ENCODE measurements around the gene KCNQ4. TPM values are rescaled to one million over a fixed set of nuclear protein-coding genes. Genes with fewer than 3 reads are reported as not detected.

Gene KCNQ4
- total and polyA plus RNA-seq, 2 of the 8 experiments (the other 6 are each of a cell fraction or from before 2014, with no cell fraction given) = 2.2 to 3.9 TPM

- Histone ChIP-seq H3K9ac (replicated peaks in 1 of 4; ENCODE audit: extremely low read depth in 1 of 4, low read depth in 3 of 4, low read length in 3 of 4) (no peak overlapping the region), H2BK5ac (ENCODE audit: low read depth, low read length) (no peak overlapping the region), H3K79me2 (ENCODE audit: control insufficient read depth in 1 of 2, insufficient read depth in 2 of 2, low read length in 2 of 2) (no peaks in the 10 kb centered on the region), H4K8ac (ENCODE audit: extremely low read depth, insufficient read depth, low read length) (no peak overlapping the region), H2BK20ac (ENCODE audit: low read length) (no peak overlapping the region), H2AFZ (ENCODE audit: low read length) (no peak overlapping the region), H3K23ac (ENCODE audit: insufficient read length) (no peak overlapping the region), H3K36me3 (ENCODE audit: control insufficient read depth in 2 of 4, insufficient read depth in 4 of 4, low read length in 3 of 4) (peaks cover 0 to 63% (median 39%) of the 10 kb centered on the region in 4 experiments; a peak in 7 of 8 replicates), H3K4ac (replicated peaks; ENCODE audit: insufficient read length, low read depth, low read length) (no peak overlapping the region), H4K5ac (ENCODE audit: insufficient read length, low read depth, low read length) (no peak overlapping the region), H3K4me1 (replicated peaks in 1 of 4; ENCODE audit: control insufficient read depth in 3 of 4, insufficient read depth in 4 of 4, low read length in 3 of 4) (no peaks in the 10 kb centered on the region), H3K4me3 (ENCODE audit: extremely low read depth in 1 of 4, insufficient read depth in 2 of 4, low read depth in 3 of 4, low read length in 4 of 4) (no peak overlapping the region), H2BK12ac (ENCODE audit: low read depth, low read length) (no peak overlapping the region), H3K56ac (replicated peaks; ENCODE audit: insufficient read length, low read depth, low read length) (no peak overlapping the region), H4K91ac (replicated peaks; ENCODE audit: insufficient read length, low read length) (no peak overlapping the region), H3K9me3 (ENCODE audit: insufficient read depth in 2 of 2, low read depth in 1 of 2, low read length in 1 of 2) (no peaks in the 10 kb centered on the region), H2BK15ac (ENCODE audit: low read length) (no peak overlapping the region), H4K20me1 (replicated peaks in 1 of 2; ENCODE audit: control insufficient read depth in 1 of 2, insufficient read depth in 2 of 2, low read length in 2 of 2) (peaks cover 2% of the 10 kb centered on the region in 2 experiments), H3K27me3 (replicated peaks in 1 of 4; ENCODE audit: control insufficient read depth in 3 of 4, extremely low read depth in 1 of 4, insufficient read depth in 3 of 4, low read length in 3 of 4) (no peaks in the 10 kb centered on the region), H3K4me2 (ENCODE audit: insufficient read depth in 1 of 2, low read depth in 2 of 2, low read length in 2 of 2) (no peak overlapping the region), H3K27ac (ENCODE audit: low read depth, low read length) (no peak overlapping the region), H3K18ac (ENCODE audit: extremely low read depth, low read length) (no peak overlapping the region), H3K79me1 (ENCODE audit: low read depth, low read length) (peaks cover 9% of the 10 kb centered on the region; the same call in 1 of the 2 replicates), H2BK120ac (replicated peaks; ENCODE audit: low read depth, low read length) (no peak overlapping the region), H3K23me2 (ENCODE audit: low read depth, low read length) (no peaks in the 10 kb centered on the region), H3K14ac (ENCODE audit: insufficient read length) (no peak overlapping the region), H2AK5ac (ENCODE audit: low read depth, low read length) (no peak overlapping the region)
- POLR2A ChIA-PET (ENCODE audit: partially characterized antibody) = no interaction called here
- TF ChIP-seq USF2 (IDR thresholded peaks at IDR 0.05; ENCODE audit: low read length) (no peak), SRF (IDR thresholded peaks at IDR 0.05; ENCODE audit: low read depth, low read length) (no peak), RAD21 (IDR thresholded peaks at IDR 0.05 in 1 of 2, conservative IDR thresholded peaks at IDR 0.05 in 1 of 2; ENCODE audit: low read depth in 2 of 2, low read length in 2 of 2) (no peak), KDM5A (IDR thresholded peaks at IDR 0.05; ENCODE audit: low read length) (no peak), ZNF274 (IDR thresholded peaks at IDR 0.05; ENCODE audit: borderline replicate concordance, extremely low read depth, low read length) (no peak), ASH2L (IDR thresholded peaks at IDR 0.05; ENCODE audit: low read length) (no peak)
- DNase-seq (ENCODE audit: low read depth in 1 of 2, low spot score in 2 of 2) (no peak), FAIRE-seq (no peak)
- WGBS, 2 experiments (ENCODE audit: extremely low coverage in 1 of 2, insufficient coverage in 1 of 2, insufficient read length in 1 of 2, insufficient replicate concordance in 2 of 2, low coverage in 1 of 2, low lambda C conversion rate in 2 of 2, missing lambda C conversion rate in 1 of 2) = 90% methylated on average over 2 of the region's 2 CpGs; no CpG with 5 or more reads in 1 of the 2 experiments
- CTCF ChIA-PET (ENCODE audit: partially characterized antibody) = no interaction called here
These were observed 33.1 kb upstream of the KCNQ4 start for GRCh38 chr1:40750451-40750908.
